Mononuclear cell (primary cell): Measurements from ENCODE around the gene SMIM10. TPM values are rescaled to one million over a fixed set of nuclear protein-coding genes. Genes with fewer than 3 reads are reported as not detected.
"Not testable (repeated sequence)": the region's sequence is repeated elsewhere in the genome, so short reads cannot be mapped to it uniquely, and the experiment has no call there.

Experiments used
- H3K27me3 ChIP-seq: 2 replicates; pipeline ENCODE4 v1.6.0; 2011; ENCODE audit warnings: low read length, control low read depth; ENCODE audit not compliant: insufficient read depth
- H3K4me1 ChIP-seq: 2 replicates; pipeline ENCODE4 v1.5.1; 2011; ENCODE audit warnings: mild to moderate bottlenecking, low read length, control low read depth; ENCODE audit not compliant: insufficient read depth
- H3K4me3 ChIP-seq: 2 replicates; pipeline ENCODE4 v1.5.1; 2011; ENCODE audit warnings: mild to moderate bottlenecking, low read length, moderate library complexity
- H3K9me3 ChIP-seq: 2 replicates; pipeline ENCODE4 v1.5.1; 2011; ENCODE audit warnings: low read depth, mild to moderate bottlenecking, control low read depth, low read length
- total RNA-seq: library from RNA; depleted of rRNA; stranded (reverse); fragments of >200 nt; gene quantifications from one replicate; pipeline ENCODE4 v1.2.3, GENCODE V29; 2012

The SMIM10 gene
- total RNA-seq, result not detected

GRCh38 chrX:134990801-134991481 lies at the start of gene SMIM10:
Gene SMIM10, plus strand, starts transcription at chrX:134990991. Its CDS starts 105 bp downstream, at chrX:134991096.
- Histone ChIP-seq H3K9me3 (no peaks in the 10 kb centered on the region), H3K27me3 (no peaks in the 10 kb centered on the region), H3K4me3 (peak within 1 kb of the TSS; percentile 32), H3K4me1 (no peaks in the 10 kb centered on the region)

DNA sequence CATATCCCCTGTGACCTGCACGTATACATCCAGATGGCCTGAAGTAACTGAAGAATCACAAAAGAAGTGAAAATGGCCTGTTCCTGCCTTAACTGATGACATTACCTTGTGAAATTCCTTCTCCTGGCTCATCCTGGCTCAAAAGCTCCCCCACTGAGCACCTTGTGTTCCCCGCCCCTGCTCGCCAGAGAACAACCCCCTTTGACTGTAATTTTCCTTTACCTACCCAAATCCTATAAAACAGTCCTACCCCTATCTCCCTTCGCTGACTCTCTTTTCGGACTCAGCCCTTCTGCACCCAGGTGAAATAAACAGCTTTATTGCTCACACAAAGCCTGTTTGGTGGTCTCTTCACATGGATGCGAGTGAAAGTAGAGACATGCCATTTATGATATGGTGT lies 44.4 kb upstream of the SMIM10 start:
- H3K9me3 ChIP-seq, H3K27me3 ChIP-seq, H3K4me1 ChIP-seq, H3K4me3 ChIP-seq: not testable (repeated sequence)

DNA sequence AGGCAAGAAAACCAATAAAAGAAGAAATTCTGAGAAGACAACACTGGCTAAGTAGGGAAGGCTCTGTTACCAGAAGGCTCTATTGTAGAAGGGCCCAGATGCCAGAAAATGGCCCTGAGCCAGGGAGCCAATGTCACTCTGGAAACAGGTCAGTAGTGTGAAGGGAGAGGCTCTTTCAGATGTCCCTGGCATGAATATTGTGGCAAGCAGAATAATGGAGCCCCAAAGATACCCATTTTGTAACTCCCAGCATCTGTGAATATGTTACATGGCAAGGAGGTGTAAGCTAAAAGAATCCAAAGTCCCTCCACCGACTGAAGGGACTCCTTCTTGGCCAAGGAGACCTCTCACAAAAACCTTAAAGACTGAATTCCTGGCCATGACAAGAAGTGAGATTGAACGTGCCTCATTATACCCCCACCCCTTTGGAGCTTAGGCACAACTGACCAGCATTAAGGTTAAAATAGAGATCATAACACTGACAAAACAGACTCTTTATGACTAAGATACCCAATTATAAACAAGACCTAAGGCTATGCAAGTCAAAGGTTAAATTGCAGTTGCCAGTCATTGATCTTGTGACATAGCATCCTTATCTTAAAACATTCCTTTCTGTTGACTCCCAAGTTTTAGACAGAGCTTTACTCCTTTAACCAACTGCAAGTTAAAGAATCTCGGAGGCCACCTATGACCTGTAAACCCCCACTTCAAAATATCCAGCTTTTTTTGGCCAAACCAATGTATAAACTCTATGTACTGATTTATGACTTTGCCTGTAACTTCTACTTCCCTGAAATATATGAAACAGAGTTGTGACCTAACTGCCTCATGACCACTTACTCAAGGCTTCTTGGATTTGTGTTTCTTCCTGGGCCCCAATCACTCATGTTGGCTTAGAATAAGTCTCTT lies 42.2 kb upstream of the SMIM10 start:
- Histone ChIP-seq H3K27me3 (no peaks in the 10 kb centered on the region), H3K9me3 (no peaks in the 10 kb centered on the region), H3K4me3 (no peak overlapping the region), H3K4me1 (no peaks in the 10 kb centered on the region)

DNA sequence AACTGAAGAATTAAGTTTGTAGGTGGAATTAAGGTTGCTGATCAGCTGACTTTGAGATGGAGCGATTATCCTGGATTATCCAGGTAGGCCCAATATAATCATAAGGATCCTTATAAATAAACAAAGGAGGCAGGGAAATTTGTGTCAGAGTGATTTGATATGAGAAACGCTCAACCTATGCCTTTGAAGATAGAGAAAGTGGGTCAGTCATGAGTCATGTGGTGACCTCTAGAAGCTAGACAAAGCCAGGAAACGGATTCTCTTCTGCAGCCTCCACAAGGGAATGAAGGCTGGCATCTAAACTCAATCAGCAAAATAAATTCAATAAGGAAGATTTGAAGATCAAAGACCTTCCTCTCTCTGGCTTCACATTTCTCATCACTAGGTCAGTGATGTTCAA lies 41.5 kb upstream of the SMIM10 start:
- Histone ChIP-seq H3K4me3 (no peak overlapping the region), H3K27me3 (no peaks in the 10 kb centered on the region), H3K4me1 (no peaks in the 10 kb centered on the region)

GRCh38 chrX:134957836-134958235 lies 33.0 kb upstream of the SMIM10 start:
- H3K4me1 ChIP-seq, result no peaks in the 10 kb centered on the region
- H3K4me3 ChIP-seq, result no peak overlapping the region
- H3K9me3 ChIP-seq, result no peaks in the 10 kb centered on the region
- no peaks in the 10 kb centered on the region for H3K27me3 ChIP-seq

More for the DNA sequence above, 41.5 kb upstream of the SMIM10 start:
- H3K9me3 ChIP-seq, result no peaks in the 10 kb centered on the region

DNA sequence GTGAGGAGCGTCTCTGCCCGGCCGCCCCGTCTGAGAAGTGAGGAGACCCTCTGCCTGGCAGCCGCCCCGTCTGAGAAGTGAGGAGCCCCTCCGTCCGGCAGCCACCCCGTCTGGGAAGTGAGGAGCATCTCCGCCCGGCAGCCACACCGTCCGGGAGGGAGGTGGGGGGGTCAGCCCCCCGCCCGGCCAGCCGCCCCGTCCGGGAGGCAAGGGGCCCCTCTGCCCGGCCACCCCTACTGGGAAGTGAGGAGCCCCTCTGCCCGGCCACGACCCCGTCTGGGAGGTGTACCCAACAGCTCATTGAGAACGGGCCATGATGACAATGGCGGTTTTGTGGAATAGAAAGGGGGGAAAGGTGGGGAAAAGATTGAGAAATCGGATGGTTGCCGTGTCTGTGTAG lies 30.4 kb upstream of the SMIM10 start:
- not testable (repeated sequence) for H3K27me3 ChIP-seq, H3K4me1 ChIP-seq, H3K9me3 ChIP-seq, H3K4me3 ChIP-seq

DNA sequence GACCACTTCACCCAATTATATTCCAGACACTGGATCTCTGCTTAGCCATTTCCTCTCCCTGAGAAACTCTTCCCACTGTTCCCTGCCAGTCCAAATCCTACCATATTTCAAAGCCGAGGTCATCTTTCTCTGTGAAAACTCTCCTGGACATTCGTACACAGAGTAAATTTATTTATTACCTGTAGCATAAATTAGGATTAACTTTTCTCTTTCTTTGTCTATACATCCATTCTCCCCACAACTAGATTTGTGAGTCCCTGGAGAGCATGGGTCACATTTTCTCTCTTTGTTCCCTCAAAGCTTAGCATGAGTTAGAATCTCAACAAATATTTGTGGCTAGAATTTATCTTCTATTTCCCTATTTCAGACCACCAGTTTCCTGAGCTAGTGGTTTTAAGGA lies 27.8 kb upstream of the SMIM10 start:
- Histone ChIP-seq H3K9me3 (no peaks in the 10 kb centered on the region), H3K4me3 (no peak overlapping the region), H3K4me1 (no peaks in the 10 kb centered on the region), H3K27me3 (no peaks in the 10 kb centered on the region)

DNA sequence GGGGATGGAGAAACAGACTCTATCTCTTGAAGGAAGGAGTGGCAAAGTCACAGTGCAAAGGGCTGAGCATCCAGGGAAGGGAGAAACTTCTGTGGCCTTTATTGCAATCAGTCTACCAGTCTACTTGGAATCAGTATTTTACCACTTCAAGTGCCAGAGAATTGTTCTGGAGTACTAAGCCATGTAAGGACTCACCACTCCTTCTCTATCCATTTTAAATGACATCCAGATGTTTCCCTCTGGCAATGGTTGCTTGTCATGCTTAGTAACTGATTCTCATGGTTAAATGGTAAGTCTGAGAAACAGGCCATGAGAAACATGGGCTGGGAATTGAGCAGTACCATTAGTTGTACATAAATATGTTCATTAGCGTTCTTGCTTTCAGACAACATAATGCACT lies 21.1 kb upstream of the SMIM10 start:
- H3K4me3 ChIP-seq, result no peak overlapping the region
- H3K9me3 ChIP-seq, result no peaks in the 10 kb centered on the region
- no peaks in the 10 kb centered on the region for H3K27me3 ChIP-seq
- no peaks in the 10 kb centered on the region for H3K4me1 ChIP-seq

DNA sequence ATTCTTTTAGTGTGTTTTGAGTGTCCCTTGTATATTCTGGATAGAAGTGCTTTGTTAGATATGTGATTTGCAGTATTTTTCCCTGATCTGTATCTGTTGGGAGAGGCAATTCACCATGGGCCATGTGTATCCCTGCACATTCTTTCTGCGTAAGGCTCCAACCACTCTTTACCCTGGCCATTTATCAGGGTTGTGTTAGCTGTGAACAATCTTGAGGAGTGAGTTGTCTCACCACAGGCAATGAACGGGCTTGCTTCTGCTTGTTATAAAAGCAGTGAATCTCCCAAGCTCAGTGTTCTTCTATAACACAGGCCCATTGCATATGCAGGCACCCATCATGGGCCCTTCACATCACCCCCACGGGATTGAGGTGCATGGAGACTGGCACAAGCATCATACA lies 18.9 kb upstream of the SMIM10 start:
- no peaks in the 10 kb centered on the region for H3K27me3 ChIP-seq
- H3K4me1 ChIP-seq, result no peaks in the 10 kb centered on the region

GRCh38 chrX:134975516-134975915 lies 15.3 kb upstream of the SMIM10 start:
- H3K9me3 ChIP-seq, result no peaks in the 10 kb centered on the region
- no peaks in the 10 kb centered on the region for H3K27me3 ChIP-seq
- no peaks in the 10 kb centered on the region for H3K4me1 ChIP-seq
- H3K4me3 ChIP-seq, result no peak overlapping the region

More for the DNA sequence above, 18.9 kb upstream of the SMIM10 start:
- Histone ChIP-seq H3K4me3 (no peak overlapping the region), H3K9me3 (no peaks in the 10 kb centered on the region)

DNA sequence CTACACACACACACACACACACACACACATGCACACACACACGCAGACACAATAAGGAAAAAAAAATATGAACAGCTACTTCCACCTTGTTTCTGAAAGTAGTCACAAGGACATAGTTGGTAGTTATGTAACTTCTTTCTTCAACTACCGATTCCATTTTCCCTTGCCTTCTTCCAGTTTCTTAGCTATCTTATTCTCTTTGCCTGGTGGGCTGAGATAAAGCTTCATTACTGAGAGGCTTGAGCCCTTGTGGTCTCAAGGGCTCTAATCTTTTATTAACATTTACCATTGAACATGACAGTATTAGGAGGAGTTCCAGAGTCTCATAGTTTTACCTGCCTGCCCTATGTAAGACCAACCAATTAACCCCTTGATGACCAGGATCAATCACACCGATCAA lies 8.9 kb upstream of the SMIM10 start:
- Histone ChIP-seq H3K4me3 (no peak overlapping the region), H3K9me3 (no peaks in the 10 kb centered on the region), H3K4me1 (no peaks in the 10 kb centered on the region), H3K27me3 (no peaks in the 10 kb centered on the region)

GRCh38 chrX:134982748-134983147 lies 8.0 kb upstream of the SMIM10 start:
- Histone ChIP-seq H3K27me3 (no peaks in the 10 kb centered on the region), H3K4me1 (no peaks in the 10 kb centered on the region), H3K9me3 (no peaks in the 10 kb centered on the region), H3K4me3 (no peak overlapping the region)

DNA sequence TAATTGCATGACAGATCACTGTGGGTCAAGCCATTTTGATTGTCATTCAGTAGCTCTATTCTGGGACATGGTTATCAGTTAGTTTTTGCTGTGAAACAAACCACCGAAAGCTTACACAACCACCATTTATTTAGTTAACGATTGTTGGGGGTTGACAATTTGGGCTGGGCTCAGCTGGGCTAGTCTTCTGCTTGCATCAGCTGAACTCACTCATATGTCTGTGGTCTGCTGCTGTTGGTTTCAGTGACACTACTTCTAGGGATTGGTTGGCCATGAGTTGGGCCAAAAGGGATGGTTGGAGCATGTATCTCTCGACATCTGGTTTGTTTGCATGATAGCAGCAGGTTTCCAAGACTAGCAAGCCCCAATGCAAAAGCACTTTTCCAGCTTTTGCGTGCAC lies 5.3 kb upstream of the SMIM10 start:
- no peak overlapping the region for H3K4me3 ChIP-seq
- no peaks in the 10 kb centered on the region for H3K9me3 ChIP-seq
- H3K4me1 ChIP-seq, result no peaks in the 10 kb centered on the region
- H3K27me3 ChIP-seq, result no peaks in the 10 kb centered on the region

GRCh38 chrX:134990475-134990800 lies 353 bp upstream of the SMIM10 start:
- H3K9me3 ChIP-seq, result no peaks in the 10 kb centered on the region
- peak overlapping the region; percentile 32 for H3K4me3 ChIP-seq
- no peaks in the 10 kb centered on the region for H3K27me3 ChIP-seq
- no peaks in the 10 kb centered on the region for H3K4me1 ChIP-seq

DNA sequence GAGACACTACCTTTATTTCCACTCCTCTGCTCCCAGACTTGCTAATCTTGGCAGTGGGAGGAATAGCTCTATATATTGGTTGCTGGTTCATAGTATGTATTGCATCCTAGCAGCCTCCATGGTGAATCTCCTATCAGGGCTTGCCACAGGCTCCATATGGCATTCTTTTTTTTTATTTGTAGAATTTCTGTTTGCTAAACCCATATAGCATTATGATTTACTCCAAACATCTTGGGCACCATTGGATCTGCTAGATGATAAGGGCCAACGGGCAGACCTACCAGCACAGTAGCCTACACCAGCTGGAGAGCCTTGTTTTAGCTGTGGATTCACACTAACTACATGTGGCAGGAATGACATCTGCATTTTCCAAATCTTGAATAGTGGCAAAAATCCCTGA lies 6.9 kb downstream of the SMIM10 start:
- Histone ChIP-seq H3K4me3 (no peak overlapping the region), H3K4me1 (no peaks in the 10 kb centered on the region), H3K9me3 (no peaks in the 10 kb centered on the region), H3K27me3 (no peaks in the 10 kb centered on the region)

- Histone ChIP-seq H3K27me3 (no peaks in the 10 kb centered on the region), H3K4me1 (no peaks in the 10 kb centered on the region), H3K4me3 (no peak overlapping the region), H3K9me3 (no peaks in the 10 kb centered on the region)
These were observed 7.5 kb downstream of the SMIM10 start for GRCh38 chrX:134998246-134998645.
